ENCODE measurements around the gene TRIO.

DNA sequence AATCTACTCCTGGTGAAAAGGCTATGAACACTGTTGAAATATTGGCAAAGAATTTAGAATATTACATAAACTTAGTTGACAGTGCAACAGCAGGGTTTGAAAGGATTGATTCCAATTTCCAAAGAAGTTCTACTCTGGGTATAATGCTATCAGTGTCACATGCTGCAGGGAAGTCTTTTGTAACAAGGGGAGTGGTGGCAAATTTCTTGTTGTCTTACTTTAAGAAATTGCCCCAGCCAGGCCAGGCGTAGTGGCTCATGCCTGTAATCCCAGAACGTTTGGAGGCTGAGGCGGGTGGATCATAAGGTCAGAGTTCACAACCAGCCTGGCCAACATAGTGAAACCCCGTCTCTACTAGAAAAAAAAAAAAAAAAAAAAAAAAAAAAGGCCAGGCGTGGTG, 352.2 kb downstream of the TRIO start:
- TF ChIP-seq, protein P1, sequence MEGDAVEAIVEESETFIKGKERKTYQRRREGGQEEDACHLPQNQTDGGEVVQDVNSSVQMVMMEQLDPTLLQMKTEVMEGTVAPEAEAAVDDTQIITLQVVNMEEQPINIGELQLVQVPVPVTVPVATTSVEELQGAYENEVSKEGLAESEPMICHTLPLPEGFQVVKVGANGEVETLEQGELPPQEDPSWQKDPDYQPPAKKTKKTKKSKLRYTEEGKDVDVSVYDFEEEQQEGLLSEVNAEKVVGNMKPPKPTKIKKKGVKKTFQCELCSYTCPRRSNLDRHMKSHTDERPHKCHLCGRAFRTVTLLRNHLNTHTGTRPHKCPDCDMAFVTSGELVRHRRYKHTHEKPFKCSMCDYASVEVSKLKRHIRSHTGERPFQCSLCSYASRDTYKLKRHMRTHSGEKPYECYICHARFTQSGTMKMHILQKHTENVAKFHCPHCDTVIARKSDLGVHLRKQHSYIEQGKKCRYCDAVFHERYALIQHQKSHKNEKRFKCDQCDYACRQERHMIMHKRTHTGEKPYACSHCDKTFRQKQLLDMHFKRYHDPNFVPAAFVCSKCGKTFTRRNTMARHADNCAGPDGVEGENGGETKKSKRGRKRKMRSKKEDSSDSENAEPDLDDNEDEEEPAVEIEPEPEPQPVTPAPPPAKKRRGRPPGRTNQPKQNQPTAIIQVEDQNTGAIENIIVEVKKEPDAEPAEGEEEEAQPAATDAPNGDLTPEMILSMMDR (IDR thresholded peaks at IDR 0.05), result no peak
- TF ChIP-seq POLR2A (IDR thresholded peaks at IDR 0.05), result no peak
